ENCODE results near the gene CD33. TPM values are rescaled to one million over a fixed set of nuclear protein-coding genes. Genes with fewer than 3 reads are reported as not detected.
"Not testable (repeated sequence)": the region's sequence is repeated elsewhere in the genome, so short reads cannot be mapped to it uniquely, and the experiment has no call there.

The CD33 gene
- total RNA-seq = 1 to 10 TPM; 1.9 to 2.5 TPM

GRCh38 chr19:51224898-51225393 lies at the start of gene CD33:
CD33 (plus strand) TSS chr19:51225080; CDS start chr19:51225119, 39 bp downstream.
- H3K27ac ChIP-seq; H3K27me3 ChIP-seq (replicated peaks; ENCODE audit: insufficient read depth); DNase-seq (ENCODE audit: low spot score); H3K9me3 ChIP-seq; intact Hi-C loops (cut with DNase I); H3K4me3 ChIP-seq; H3K4me1 ChIP-seq (replicated peaks); H3K36me3 ChIP-seq: not testable (repeated sequence)
- 69% methylated on average over 11 of the region's 11 CpGs for WGBS

GRCh38 chr19:51179256-51179655 lies 45.6 kb upstream of the CD33 start:
- Histone ChIP-seq H3K9me3 (no peaks in the 10 kb centered on the region), H3K36me3 (no peaks in the 10 kb centered on the region), H3K27me3 (replicated peaks; ENCODE audit: insufficient read depth) (peaks cover 2% of the 10 kb centered on the region), H3K27ac (no peak overlapping the region), H3K4me1 (replicated peaks) (no peaks in the 10 kb centered on the region), H3K4me3 (no peak overlapping the region)
- DNase-seq (ENCODE audit: low spot score) = no peak
- intact Hi-C loops (cut with DNase I) = no loop called here
- TF ChIP-seq POLR2AphosphoS5 (IDR thresholded peaks at IDR 0.05) (no peak), CTCF (IDR thresholded peaks at IDR 0.05) (no peak), POLR2A (IDR thresholded peaks at IDR 0.05) (no peak)
- WGBS = 43% methylated on average over 1 of the region's 1 CpG

- Histone ChIP-seq H3K36me3 (no peaks in the 10 kb centered on the region), H3K27me3 (replicated peaks; ENCODE audit: insufficient read depth) (peaks cover 2% of the 10 kb centered on the region), H3K4me1 (replicated peaks) (no peaks in the 10 kb centered on the region), H3K27ac (no peak overlapping the region), H3K9me3 (no peaks in the 10 kb centered on the region), H3K4me3 (no peak overlapping the region)
- DNase-seq (ENCODE audit: low spot score) = no peak
- WGBS = 91% methylated on average over 28 of the region's 39 CpGs
- intact Hi-C loops (cut with DNase I) = no loop called here
- no peak for TF ChIP-seq CTCF (IDR thresholded peaks at IDR 0.05)
- no peak for TF ChIP-seq POLR2A (IDR thresholded peaks at IDR 0.05)
- TF ChIP-seq POLR2AphosphoS5 (IDR thresholded peaks at IDR 0.05) = no peak
Observed at GRCh38 chr19:51181377-51181912, 43.4 kb upstream of the CD33 start.

GRCh38 chr19:51181913-51182419 lies 42.9 kb upstream of the CD33 start:
- WGBS = 59% methylated on average over 25 of the region's 31 CpGs
- no peaks in the 10 kb centered on the region for H3K36me3 ChIP-seq
- no peaks in the 10 kb centered on the region for H3K9me3 ChIP-seq
- peaks cover 2% of the 10 kb centered on the region for H3K27me3 ChIP-seq (replicated peaks; ENCODE audit: insufficient read depth)
- TF ChIP-seq POLR2A (IDR thresholded peaks at IDR 0.05) = no peak
- no peak overlapping the region for H3K4me3 ChIP-seq
- no peak for DNase-seq (ENCODE audit: low spot score)
- no peak overlapping the region for H3K27ac ChIP-seq
- H3K4me1 ChIP-seq (replicated peaks) = no peaks in the 10 kb centered on the region
- intact Hi-C loops (cut with DNase I) = no loop called here

GRCh38 chr19:51183629-51184028 lies 41.3 kb upstream of the CD33 start:
- intact Hi-C loops (cut with DNase I) = no loop called here
- H3K4me3 ChIP-seq = no peak overlapping the region
- H3K36me3 ChIP-seq = no peaks in the 10 kb centered on the region
- H3K27ac ChIP-seq = no peak overlapping the region
- peaks cover 2% of the 10 kb centered on the region for H3K27me3 ChIP-seq (replicated peaks; ENCODE audit: insufficient read depth)
- TF ChIP-seq POLR2AphosphoS5 (IDR thresholded peaks at IDR 0.05) (no peak), POLR2A (IDR thresholded peaks at IDR 0.05) (no peak), CTCF (IDR thresholded peaks at IDR 0.05) (no peak)
- no peak for DNase-seq (ENCODE audit: low spot score)
- no peaks in the 10 kb centered on the region for H3K4me1 ChIP-seq (replicated peaks)
- WGBS = 85% methylated on average over 8 of the region's 8 CpGs
- H3K9me3 ChIP-seq = no peaks in the 10 kb centered on the region

Data from prostate gland (tissue), 2 donors.